ENCODE measurements around the gene GFI1B.

DNA sequence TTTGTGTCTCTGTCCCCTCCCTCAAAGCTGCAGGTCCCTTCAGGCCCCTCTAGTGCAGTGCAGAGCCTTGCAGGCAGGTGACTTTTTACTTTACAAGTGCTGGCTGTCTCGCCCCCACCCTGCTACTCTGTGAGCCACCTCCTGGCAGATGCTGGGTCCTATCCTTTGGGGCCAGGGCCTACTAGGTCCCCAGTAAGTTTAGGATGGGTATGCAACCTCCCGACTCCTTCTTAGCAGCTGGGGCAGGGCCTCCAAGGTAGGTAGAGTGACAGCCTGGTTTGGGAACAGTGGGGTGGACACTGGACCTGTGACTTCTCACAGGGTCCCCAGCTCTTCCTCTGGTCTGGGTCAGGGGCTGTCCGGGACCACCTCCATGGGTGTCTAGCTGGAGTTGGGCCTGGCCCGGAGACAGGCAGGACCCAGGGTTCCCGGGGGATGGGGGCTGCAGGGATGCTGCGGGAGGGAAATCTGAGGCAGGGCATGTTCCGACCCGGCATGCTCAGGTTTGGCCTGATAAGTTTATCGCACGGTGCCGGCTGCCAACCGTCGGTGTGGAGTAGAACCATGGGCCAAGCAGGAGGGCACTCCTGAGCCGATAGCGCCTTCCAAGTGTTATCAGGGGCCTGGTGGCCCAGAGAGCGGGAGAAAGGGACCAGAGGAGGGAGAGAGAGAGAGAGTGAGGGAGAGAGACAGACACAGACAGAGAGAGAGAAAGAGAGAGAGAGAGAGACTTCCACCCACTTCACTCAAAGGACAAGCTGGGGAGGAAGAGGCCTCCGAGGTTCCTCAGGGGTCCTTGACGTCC lies 20.5 kb downstream of the GFI1B start:
- no peak for TF ChIP-seq POLR2AphosphoS5 (IDR thresholded peaks at IDR 0.05)
- TF ChIP-seq, protein P1, sequence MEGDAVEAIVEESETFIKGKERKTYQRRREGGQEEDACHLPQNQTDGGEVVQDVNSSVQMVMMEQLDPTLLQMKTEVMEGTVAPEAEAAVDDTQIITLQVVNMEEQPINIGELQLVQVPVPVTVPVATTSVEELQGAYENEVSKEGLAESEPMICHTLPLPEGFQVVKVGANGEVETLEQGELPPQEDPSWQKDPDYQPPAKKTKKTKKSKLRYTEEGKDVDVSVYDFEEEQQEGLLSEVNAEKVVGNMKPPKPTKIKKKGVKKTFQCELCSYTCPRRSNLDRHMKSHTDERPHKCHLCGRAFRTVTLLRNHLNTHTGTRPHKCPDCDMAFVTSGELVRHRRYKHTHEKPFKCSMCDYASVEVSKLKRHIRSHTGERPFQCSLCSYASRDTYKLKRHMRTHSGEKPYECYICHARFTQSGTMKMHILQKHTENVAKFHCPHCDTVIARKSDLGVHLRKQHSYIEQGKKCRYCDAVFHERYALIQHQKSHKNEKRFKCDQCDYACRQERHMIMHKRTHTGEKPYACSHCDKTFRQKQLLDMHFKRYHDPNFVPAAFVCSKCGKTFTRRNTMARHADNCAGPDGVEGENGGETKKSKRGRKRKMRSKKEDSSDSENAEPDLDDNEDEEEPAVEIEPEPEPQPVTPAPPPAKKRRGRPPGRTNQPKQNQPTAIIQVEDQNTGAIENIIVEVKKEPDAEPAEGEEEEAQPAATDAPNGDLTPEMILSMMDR (IDR thresholded peaks at IDR 0.05), result no peak
